Endothelial cell of umbilical vein (primary cell): ENCODE results near the gene CLEC16A. TPM values are rescaled to one million over a fixed set of nuclear protein-coding genes. Genes with fewer than 3 reads are reported as not detected.

ENCODE experiments used
- BruUV-seq: library from RNA; stranded (reverse); fragments of 400-500 nt; replicated peaks from 2 replicates; lab custom pipeline; 2021; lab: Mats Ljungman, UMichigan
- CTCF ChIA-PET: fragments of 300-600, 350-600 bp; sonication (Branson Sonifier 250); formaldehyde crosslinking; loops from one replicate; lab custom pipeline; 2021; ENCODE audit warnings: antibody characterized with exemption, inconsistent platforms; lab: Charles Lee
- POLR2A ChIA-PET: fragments of 300-600, 350-600 bp; sonication (Branson Sonifier 250); formaldehyde crosslinking; loops from one replicate; lab custom pipeline; 2021; ENCODE audit warnings: antibody characterized with exemption, inconsistent platforms; lab: Charles Lee
- DNase-seq: peaks from one replicate; pipeline ENCODE4 v3.0.0-alpha.2; 2011; ENCODE audit warnings: low read depth, low spot score
- FAIRE-seq: peaks from 2 replicates; lab custom pipeline; 2011; peaks lifted over from hg19 to GRCh38; lab: Jason Lieb, UNC
- H2AFZ ChIP-seq: 2 replicates; pipeline ENCODE4 v1.6.0; 2012; ENCODE audit warnings: low read depth, low read length, control low read depth, inconsistent platforms
- H3K27ac ChIP-seq: 2 replicates; pipeline ENCODE4 v1.5.1; 2011; ENCODE audit warnings: low read depth, mild to moderate bottlenecking, control low read depth, low read length, moderate library complexity; ENCODE audit not compliant: insufficient read depth
- H3K27me3 ChIP-seq, 2 experiments: 2 replicates each; pipeline versions ENCODE4 v1.6.0 to v1.6.1; 2011; ENCODE audit warnings: low read length in 2 of 2, mixed read lengths in 1 of 2; ENCODE audit not compliant: control insufficient read depth in 2 of 2, insufficient read depth in 2 of 2
- H3K36me3 ChIP-seq, 2 experiments: 2 replicates in 1 of 2; 3 replicates in 1 of 2; pipeline ENCODE4 v1.5.1; 2011; ENCODE audit warnings: low read length in 2 of 2, mild to moderate bottlenecking in 1 of 2, moderate library complexity in 1 of 2; ENCODE audit not compliant: control insufficient read depth in 2 of 2, insufficient read depth in 2 of 2; ENCODE audit errors: extremely low read depth in 1 of 2
- H3K4me1 ChIP-seq: 3 replicates; pipeline ENCODE4 v1.5.1; 2011; ENCODE audit warnings: mild to moderate bottlenecking, low read length; ENCODE audit not compliant: control insufficient read depth, insufficient read depth; ENCODE audit errors: extremely low read depth
- H3K4me2 ChIP-seq: 2 replicates; pipeline ENCODE4 v1.6.1; 2011; ENCODE audit warnings: low read length, control low read depth, mixed read lengths; ENCODE audit not compliant: insufficient read depth
- H3K4me3 ChIP-seq, 3 experiments: fragments of 200-600 bp in 1 of 3; sonication (generic), shearing (Covaris generic) in 1 of 3; replicated peaks in 1 of 3; 2 replicates each; pipeline ENCODE4 v1.5.1; 2011 to 2016; ENCODE audit warnings: control low read depth in 3 of 3, low read length in 3 of 3, mild to moderate bottlenecking in 2 of 3, inconsistent platforms in 1 of 3, low read depth in 1 of 3, moderate library complexity in 1 of 3; ENCODE audit not compliant: insufficient read depth in 1 of 3
- H3K79me2 ChIP-seq: 2 replicates; pipeline ENCODE4 v1.6.0; 2012; ENCODE audit warnings: low read length, inconsistent platforms; ENCODE audit not compliant: control insufficient read depth, insufficient read depth
- H3K9ac ChIP-seq: replicated peaks from 2 replicates; pipeline ENCODE3; 2011; ENCODE audit warnings: low read length, control low read depth; ENCODE audit not compliant: insufficient read depth; ENCODE audit errors: extremely low read depth
- H3K9me1 ChIP-seq: replicated peaks from 3 replicates; pipeline ENCODE4 v1.6.0; 2011; ENCODE audit warnings: mild to moderate bottlenecking, low read length; ENCODE audit not compliant: control insufficient read depth, insufficient read depth; ENCODE audit errors: extremely low read depth
- H3K9me3 ChIP-seq: replicated peaks from 2 replicates; pipeline ENCODE4 v1.5.1; 2012; ENCODE audit warnings: low read length, inconsistent platforms; ENCODE audit not compliant: control insufficient read depth, insufficient read depth
- H4K20me1 ChIP-seq: replicated peaks from 2 replicates; pipeline ENCODE3; 2011; ENCODE audit warnings: mild to moderate bottlenecking, low read length; ENCODE audit not compliant: control insufficient read depth, insufficient read depth; ENCODE audit errors: extremely low read depth
- EZH2 ChIP-seq: IDR thresholded peaks from 2 replicates; pipeline ENCODE4 v1.6.1; 2012; ENCODE audit warnings: borderline replicate concordance, low read depth, mild to moderate bottlenecking, moderate library complexity, low read length, inconsistent platforms; ENCODE audit not compliant: severe bottlenecking
- FOS ChIP-seq: IDR thresholded peaks from 2 replicates; pipeline ENCODE4 v1.6.1; 2011; ENCODE audit warnings: mild to moderate bottlenecking, low read length, moderate library complexity, borderline replicate concordance; ENCODE audit not compliant: insufficient read depth
- GATA2 ChIP-seq: IDR thresholded peaks from 2 replicates; pipeline ENCODE4 v1.7.0; 2011; ENCODE audit warnings: low read depth, mild to moderate bottlenecking, moderate library complexity, mixed read lengths, low read length; ENCODE audit not compliant: insufficient read length, insufficient read depth
- JUN ChIP-seq: IDR thresholded peaks from 2 replicates; pipeline ENCODE4 v1.6.1; 2011; ENCODE audit warnings: borderline replicate concordance, low read depth; ENCODE audit not compliant: insufficient read length, insufficient read depth
- MYC ChIP-seq: IDR thresholded peaks from one replicate; pipeline ENCODE4 v1.6.1; 2011; ENCODE audit warnings: mild to moderate bottlenecking, low read depth, low read length
- POLR2A ChIP-seq: IDR thresholded peaks from 2 replicates; pipeline ENCODE4 v1.6.1; 2012; ENCODE audit warnings: low read depth, mild to moderate bottlenecking, control low read depth, low read length
- POLR2AphosphoS5 ChIP-seq: IDR thresholded peaks from 2 replicates; pipeline ENCODE4 v1.6.1; 2012; ENCODE audit warnings: low read depth, mild to moderate bottlenecking, control low read depth, low read length, moderate library complexity; ENCODE audit not compliant: insufficient read depth
- dilution Hi-C: fragments of 300-500 bp; cut with MboI; formaldehyde crosslinking; loops from one replicate; pipeline ENCODE4 v1.15.0; 2019; ENCODE audit warnings: low sequenced_read_pairs; ENCODE audit not compliant: extremely low pct_ligation_motif_present
- intact Hi-C: fragments of 100-400 bp; cut with micrococcal nuclease; formaldehyde crosslinking; loops from one replicate; pipeline ENCODE4 v1.10.0; 2022
- polyA plus RNA-seq, 4 experiments: library from polyadenylated mRNA; depleted of rRNA in 3 of 4; stranded (reverse) in 3 of 4; unstranded in 1 of 4; fragments of >200 nt; gene quantifications; 2 replicates each; pipeline versions ENCODE4 v1.2.1 to v1.2.3, GENCODE V29; 2011 to 2012; ENCODE audit warnings: missing spikeins in 1 of 4
- total RNA-seq: library from RNA; stranded (reverse); gene quantifications from 2 replicates; pipeline ENCODE4 v1.2.3, GENCODE V29; 2021
- TF ChIP-seq, protein P1 (sequence below), 2 donors: IDR thresholded peaks; 1 replicate in 1 of 2; 2 replicates in 1 of 2; pipeline ENCODE4 v1.5.1; 2011; ENCODE audit warnings: low read length in 2 of 2, mild to moderate bottlenecking in 2 of 2, moderate library complexity in 2 of 2, control low read depth in 1 of 2, inconsistent platforms in 1 of 2, low read depth in 1 of 2; ENCODE audit not compliant: insufficient read depth in 1 of 2; ENCODE audit errors: extremely low read depth in 1 of 2
- TF ChIP-seq, protein P2 (sequence below): IDR thresholded peaks from 2 replicates; pipeline ENCODE4 v1.6.1; 2011; ENCODE audit not compliant: insufficient read depth, insufficient read length

The CLEC16A gene
- total and polyA plus RNA-seq, 2 donors (not counting 3 experiments of a cell fraction or from before 2014, with no cell fraction given): 11.4 to 23.3 TPM

GRCh38 chr16:11004973-11005610 lies 60.7 kb downstream of the CLEC16A start:
- Histone ChIP-seq H3K9me3 (no peaks in the 10 kb centered on the region), H2AFZ (no peak overlapping the region)
- intact Hi-C loops: no loop called here

GRCh38 chr16:11005611-11005975 lies 61.2 kb downstream of the CLEC16A start:
- CTCF ChIA-PET: interaction anchor here (1.1 kb wide), 1 partner anchor 34 kb away, joined by 3 read pairs; no protein-coding TSS in a partner anchor
- no peaks in the 10 kb centered on the region for H4K20me1 ChIP-seq

More at GRCh38 chr16:11004973-11005610, 60.7 kb downstream of the CLEC16A start:
- BruUV-seq: no TSS peak
- Histone ChIP-seq H3K9ac (no peak overlapping the region), H3K27ac (no peak overlapping the region), H3K4me1 (no peaks in the 10 kb centered on the region), H3K36me3 (peaks cover 0 to 8% of the 10 kb centered on the region in 2 experiments), H3K27me3 (no peaks in the 10 kb centered on the region), H3K4me3 (no peak overlapping the region), H3K4me2 (no peak overlapping the region), H3K79me2 (no peaks in the 10 kb centered on the region), H4K20me1 (no peaks in the 10 kb centered on the region), H3K9me1 (no peaks in the 10 kb centered on the region)
- FAIRE-seq (no peak), DNase-seq (no peak)
- dilution Hi-C loops: no loop called here
- TF ChIP-seq FOS (no peak), MYC (no peak)
- TF ChIP-seq, protein P1, sequence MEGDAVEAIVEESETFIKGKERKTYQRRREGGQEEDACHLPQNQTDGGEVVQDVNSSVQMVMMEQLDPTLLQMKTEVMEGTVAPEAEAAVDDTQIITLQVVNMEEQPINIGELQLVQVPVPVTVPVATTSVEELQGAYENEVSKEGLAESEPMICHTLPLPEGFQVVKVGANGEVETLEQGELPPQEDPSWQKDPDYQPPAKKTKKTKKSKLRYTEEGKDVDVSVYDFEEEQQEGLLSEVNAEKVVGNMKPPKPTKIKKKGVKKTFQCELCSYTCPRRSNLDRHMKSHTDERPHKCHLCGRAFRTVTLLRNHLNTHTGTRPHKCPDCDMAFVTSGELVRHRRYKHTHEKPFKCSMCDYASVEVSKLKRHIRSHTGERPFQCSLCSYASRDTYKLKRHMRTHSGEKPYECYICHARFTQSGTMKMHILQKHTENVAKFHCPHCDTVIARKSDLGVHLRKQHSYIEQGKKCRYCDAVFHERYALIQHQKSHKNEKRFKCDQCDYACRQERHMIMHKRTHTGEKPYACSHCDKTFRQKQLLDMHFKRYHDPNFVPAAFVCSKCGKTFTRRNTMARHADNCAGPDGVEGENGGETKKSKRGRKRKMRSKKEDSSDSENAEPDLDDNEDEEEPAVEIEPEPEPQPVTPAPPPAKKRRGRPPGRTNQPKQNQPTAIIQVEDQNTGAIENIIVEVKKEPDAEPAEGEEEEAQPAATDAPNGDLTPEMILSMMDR (IDR thresholded peaks at IDR 0.05; ENCODE audit: extremely low read depth in 1 of 2, insufficient read depth in 1 of 2, low read depth in 1 of 2, low read length in 2 of 2): no peak
- ChIA-PET POLR2A (no interaction called here), CTCF (no interaction called here)

More at GRCh38 chr16:11005611-11005975, 61.2 kb downstream of the CLEC16A start:
- FAIRE-seq (no peak), DNase-seq (no peak)
- no peaks in the 10 kb centered on the region for H3K27me3 ChIP-seq
- H3K4me2 ChIP-seq: no peak overlapping the region
- H3K27ac ChIP-seq: no peak overlapping the region
- no peaks in the 10 kb centered on the region for H3K4me1 ChIP-seq
- BruUV-seq: no TSS peak
- intact Hi-C loops (no loop called here), dilution Hi-C loops (no loop called here)
- H3K9me1 ChIP-seq: no peaks in the 10 kb centered on the region
- H3K36me3 ChIP-seq: peaks cover 0 to 8% of the 10 kb centered on the region in 2 experiments
- POLR2A ChIA-PET: no interaction called here
- no peak overlapping the region for H2AFZ ChIP-seq
- no peaks in the 10 kb centered on the region for H3K9me3 ChIP-seq
- no peak overlapping the region for H3K4me3 ChIP-seq
- TF ChIP-seq POLR2A (no peak), GATA2 (no peak), EZH2 (no peak), POLR2AphosphoS5 (no peak), FOS (no peak), MYC (no peak), JUN (no peak)
- TF ChIP-seq, protein P2, sequence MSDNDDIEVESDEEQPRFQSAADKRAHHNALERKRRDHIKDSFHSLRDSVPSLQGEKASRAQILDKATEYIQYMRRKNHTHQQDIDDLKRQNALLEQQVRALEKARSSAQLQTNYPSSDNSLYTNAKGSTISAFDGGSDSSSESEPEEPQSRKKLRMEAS: no peak
- TF ChIP-seq, protein P1 (IDR thresholded peaks at IDR 0.05; ENCODE audit: extremely low read depth in 1 of 2, insufficient read depth in 1 of 2, low read depth in 1 of 2, low read length in 2 of 2): no peak
- H3K9ac ChIP-seq: no peak overlapping the region
- no peaks in the 10 kb centered on the region for H3K79me2 ChIP-seq
